ENCODE data around the gene TM2D3. TPM values are rescaled to one million over a fixed set of nuclear protein-coding genes. Genes with fewer than 3 reads are reported as not detected.

Gene TM2D3, protein sequence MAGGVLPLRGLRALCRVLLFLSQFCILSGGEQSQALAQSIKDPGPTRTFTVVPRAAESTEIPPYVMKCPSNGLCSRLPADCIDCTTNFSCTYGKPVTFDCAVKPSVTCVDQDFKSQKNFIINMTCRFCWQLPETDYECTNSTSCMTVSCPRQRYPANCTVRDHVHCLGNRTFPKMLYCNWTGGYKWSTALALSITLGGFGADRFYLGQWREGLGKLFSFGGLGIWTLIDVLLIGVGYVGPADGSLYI
- 23.9 and 24.1 TPM in 2 replicates for total RNA-seq

GRCh38 chr15:101652098-101652785 is at the start of gene TM2D3:
Gene TM2D3 (minus strand): TSS chr15:101652381. CDS start chr15:101652361, 20 bp downstream.

Other genes with a start within 250 kb of the TM2D3 start
- 1.7 and 4.5 TPM in 2 replicates for gene PCSK6, start 162.7 kb downstream of the TM2D3 start, total RNA-seq
- gene TARS3, start 72.1 kb upstream of the TM2D3 start, total RNA-seq, result 10.9 and 15.7 TPM in 2 replicates
- gene OR4F6, start 151.1 kb upstream of the TM2D3 start, total RNA-seq, result not detected in 2 replicates
- gene OR4F15, start 159.8 kb upstream of the TM2D3 start, total RNA-seq, result 0.48 TPM in 1 of 2 replicates, not detected in the other